ENCODE measurements around the gene CTNND2.

The CTNND2 gene

GRCh38 chr5:11904265-11904906, at the start of gene CTNND2:
Gene CTNND2, minus strand, starts transcription at chr5:11904446. Its CDS starts 593 bp downstream, at chr5:11903853.
- peak; percentile 63 for DNase-seq

- no peak for DNase-seq
Observed at GRCh38 chr5:11946317-11946716, 42.1 kb upstream of the CTNND2 start.

DNA sequence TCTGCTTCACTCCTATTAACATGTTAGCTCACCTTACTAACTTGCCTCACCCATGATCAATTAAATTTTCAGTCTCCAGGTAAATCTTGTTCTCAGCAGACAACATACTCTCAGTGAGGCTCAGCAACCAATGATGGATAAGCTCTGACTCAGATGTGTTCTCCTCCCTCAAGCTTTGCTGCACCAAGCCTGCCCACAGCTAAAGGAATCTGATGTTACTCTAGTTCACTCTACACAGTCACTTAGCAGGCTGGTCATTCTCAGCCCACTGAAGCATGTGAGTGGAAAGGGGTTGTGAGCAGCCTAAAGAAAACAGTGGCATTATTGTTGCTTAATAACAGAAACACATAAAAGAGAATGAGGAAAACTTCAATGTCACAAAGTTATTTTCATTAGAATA, 37.3 kb upstream of the CTNND2 start:
- DNase-seq = no peak

DNA sequence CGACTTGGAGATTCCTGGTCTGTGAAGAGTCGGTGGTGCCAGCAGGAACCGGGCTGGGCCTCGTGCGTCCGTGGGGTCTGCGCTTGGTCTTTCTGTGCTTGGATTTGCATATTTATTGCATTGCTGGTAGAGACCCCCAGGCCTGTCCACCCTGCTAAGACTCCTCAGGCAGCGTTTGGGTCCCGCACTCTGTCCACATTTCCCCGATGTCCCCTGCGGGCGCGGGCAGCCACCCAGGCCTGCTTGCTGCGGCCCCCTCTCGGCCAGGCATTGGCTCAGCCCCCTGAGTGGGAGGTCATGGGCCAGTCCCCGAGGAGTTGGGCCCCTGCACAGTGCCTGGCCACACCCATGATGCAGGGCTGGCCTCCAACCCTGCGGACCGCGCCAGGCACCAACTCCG, 27.4 kb upstream of the CTNND2 start:
- no peak for DNase-seq

GRCh38 chr5:11928909-11929308, 24.7 kb upstream of the CTNND2 start:
- DNase-seq = no peak

DNA sequence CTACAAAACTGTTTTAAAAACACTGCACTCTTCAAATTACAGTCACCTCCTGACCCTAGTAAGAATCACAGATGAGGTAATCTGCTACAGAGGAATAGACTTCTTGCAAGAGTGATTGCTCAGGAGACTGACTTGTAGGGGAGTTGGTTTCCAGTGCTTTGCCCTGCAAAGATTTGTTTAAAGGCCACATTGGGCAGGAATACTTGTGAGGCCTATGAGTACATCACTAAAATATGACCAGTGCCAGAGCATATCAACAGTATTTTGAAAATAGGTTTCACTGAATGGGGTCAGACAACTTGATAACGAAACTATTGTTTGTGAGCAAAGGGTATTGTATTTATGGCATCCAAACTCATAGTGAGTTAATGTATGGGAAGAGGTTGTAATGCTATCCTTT, 21.5 kb upstream of the CTNND2 start:
- no peak for DNase-seq

GRCh38 chr5:11922394-11922793, 18.1 kb upstream of the CTNND2 start:
- no peak for DNase-seq

DNA sequence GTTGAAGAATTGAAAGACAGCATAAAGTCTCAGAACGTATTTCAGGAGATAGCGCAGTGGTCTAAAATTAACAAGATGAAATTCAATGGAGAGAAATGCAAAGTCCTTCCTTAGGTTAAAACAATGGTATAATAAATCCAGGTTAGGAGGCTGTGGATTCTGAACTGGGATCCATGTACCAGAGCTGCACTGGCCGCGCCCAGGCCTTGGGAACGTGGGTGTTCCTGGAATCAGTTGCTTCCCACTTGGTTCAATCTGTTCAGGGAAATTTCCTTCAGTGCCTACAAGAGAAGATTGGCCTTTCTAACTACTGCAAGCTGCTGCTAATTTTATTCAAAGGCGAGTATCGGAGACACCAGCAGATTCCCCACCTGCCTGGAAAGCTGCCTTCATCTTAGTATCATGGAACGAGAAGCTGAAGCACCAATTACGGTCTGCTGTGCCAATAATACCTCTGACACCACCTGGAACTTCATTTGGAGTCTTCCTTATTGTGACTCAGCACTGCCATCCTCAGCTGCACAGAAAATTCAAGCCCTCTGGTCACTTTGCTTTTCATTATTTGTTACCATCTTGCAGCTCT, 14.3 kb upstream of the CTNND2 start:
- no peak for DNase-seq

DNA sequence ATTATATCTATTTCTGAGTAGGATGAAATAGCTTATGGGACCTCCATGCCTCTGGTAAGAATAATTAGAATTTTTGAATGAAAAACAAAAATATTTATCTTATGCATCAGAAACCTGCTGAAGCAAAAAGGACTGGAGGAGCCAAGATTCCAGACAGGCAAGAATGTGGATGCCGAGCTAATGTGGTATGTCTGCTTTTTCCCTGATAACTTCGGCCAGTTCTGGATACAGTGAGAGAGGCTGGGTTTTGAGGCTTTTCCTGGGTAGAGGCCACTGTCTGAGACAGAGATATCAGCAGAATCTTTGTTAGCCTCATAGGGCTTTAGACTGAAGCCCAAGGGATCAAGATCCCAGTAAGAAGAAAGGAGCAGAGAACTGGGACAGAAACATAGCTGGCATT, 5.2 kb upstream of the CTNND2 start:
- no peak for DNase-seq

- DNase-seq = no peak
Observed at GRCh38 chr5:11906497-11906896, 2.3 kb upstream of the CTNND2 start.

DNA sequence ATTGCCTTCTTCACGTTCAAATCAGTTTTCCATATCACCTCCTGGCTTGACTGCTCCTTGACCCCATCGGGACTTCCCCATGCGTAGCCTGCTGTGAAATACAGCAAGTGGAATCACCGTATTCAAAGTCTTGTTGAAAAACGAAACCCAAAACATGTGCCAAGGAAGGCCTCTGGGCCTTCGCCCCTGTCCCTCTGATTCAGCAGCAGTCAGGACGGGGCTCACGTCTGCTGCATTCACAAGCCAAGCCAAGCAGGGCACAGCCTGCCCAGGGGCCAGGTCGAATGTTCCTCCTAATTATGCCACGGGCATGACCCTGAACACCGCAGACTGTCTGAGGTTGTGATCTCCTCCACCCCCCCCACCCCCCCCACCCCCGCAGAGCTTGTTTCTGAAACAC, 960 bp upstream of the CTNND2 start:
- no peak for DNase-seq

DNA sequence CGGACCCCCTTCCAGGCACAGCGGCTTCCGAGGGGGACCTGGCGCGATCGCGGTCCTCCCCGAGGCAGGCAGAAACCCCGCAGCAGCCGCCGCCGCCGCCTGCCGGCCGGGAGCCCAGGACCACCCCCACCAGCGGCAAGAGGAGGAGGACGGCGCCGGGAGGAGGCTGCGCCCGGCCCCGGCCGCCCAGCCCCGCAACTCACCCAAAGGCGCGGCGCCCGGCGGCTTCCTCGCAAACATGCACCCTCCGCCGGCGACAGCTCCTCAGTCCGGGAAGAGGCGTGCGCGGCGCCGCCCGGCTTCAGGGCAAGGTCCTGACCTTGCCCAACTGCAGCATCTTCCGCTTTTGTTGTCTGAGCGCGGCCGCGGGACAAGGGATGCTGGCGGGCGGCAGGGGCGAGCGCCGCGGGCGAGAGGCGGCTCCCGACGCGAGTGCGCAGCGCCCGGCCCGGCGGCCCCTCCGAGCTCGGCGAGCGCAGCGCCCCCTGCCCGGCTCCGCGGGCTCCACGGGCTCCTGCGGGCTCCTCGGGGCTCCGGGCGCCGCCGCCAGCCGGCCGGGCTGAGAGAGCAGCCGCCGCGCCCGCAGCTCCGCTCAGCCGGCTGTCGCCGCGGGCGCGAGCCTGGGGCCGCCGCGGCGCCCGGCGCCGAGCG, 507 bp downstream of the CTNND2 start:
- no peak for DNase-seq

DNA sequence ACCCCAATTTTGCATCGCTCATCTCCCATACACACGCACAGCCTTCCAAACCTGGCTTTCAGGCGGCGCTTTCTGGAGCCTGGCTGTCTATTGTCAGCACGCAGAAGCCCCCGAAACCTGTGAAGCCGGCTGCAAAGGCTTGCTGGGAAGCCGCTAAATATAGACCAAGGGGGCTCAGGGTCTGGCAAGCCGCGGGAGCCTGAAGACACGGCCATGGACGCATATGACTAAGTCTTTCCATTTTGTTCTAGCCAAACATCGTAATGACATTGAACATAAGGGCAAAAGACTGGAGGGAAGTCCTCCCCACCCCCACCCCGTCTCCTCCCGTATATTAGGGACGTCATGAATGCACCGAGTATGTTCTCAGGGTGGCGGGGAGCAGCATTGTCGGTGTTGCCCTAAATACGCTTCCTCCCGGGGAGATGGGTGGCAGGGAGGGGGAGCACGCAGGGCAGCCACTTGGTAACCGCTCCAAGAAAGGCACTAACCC, 1.1 kb downstream of the CTNND2 start:
- peak; percentile 27 for DNase-seq

DNA sequence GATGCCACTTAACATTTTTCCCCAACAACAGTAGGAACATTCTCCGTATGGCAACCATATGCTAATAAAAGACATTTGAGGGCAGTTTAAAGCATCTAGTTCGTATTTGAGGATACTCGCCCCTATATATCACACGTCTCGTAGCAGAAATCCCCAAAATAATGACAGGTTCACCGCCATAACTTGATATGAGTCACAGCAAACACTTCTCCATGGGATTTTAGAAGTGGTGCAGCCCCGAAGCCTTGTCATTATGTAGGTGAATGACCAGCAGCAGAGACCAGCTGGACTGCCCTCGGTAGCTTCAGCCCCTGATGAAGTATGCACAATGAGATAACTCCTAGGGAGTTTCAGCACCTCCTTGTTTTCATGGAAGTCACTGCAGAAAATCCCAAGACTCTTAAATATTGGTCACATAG, 2.0 kb downstream of the CTNND2 start:
- no peak for DNase-seq

GRCh38 chr5:11898787-11899186, 5.5 kb downstream of the CTNND2 start:
- no peak for DNase-seq

- no peak for DNase-seq
Observed at GRCh38 chr5:11897781-11898180, 6.5 kb downstream of the CTNND2 start.

DNA sequence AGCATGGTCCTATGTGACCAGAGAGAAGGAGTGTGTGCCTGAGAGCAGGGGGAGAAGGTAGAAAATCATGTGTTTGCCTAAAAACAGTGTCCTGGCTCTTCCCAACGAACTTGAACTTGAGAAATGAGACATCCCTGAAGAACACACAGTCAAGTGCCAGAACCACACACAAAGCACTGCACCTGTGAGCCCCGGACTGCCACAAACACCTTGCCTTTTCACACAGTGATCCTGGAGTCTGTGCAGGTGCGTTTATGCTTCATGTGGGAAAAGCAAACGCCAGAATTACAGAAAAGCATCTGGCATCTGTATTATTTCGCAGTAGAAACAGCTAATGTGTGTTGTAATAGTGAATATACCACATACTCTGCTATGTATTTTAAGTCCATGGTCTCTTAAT, 9.3 kb downstream of the CTNND2 start:
- no peak for DNase-seq

DNA sequence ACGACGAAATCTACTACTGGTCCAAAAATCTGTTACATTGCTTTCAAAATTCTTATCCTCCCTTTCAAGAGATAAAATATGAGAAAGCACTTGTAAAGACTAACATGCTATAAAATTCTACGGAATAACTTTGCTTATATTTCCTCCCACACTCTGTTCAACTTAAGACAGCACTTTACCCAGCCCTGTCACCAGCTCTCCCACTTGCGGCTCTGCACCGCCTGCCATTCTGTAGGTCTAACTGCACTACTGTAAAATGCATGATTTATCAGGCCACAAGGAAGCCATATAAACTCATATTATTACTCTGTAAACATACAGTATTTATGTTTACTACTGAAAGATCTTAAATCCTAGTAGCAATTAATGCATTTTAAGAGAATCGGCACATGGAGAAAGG, 11.4 kb downstream of the CTNND2 start:
- DNase-seq = no peak

DNA sequence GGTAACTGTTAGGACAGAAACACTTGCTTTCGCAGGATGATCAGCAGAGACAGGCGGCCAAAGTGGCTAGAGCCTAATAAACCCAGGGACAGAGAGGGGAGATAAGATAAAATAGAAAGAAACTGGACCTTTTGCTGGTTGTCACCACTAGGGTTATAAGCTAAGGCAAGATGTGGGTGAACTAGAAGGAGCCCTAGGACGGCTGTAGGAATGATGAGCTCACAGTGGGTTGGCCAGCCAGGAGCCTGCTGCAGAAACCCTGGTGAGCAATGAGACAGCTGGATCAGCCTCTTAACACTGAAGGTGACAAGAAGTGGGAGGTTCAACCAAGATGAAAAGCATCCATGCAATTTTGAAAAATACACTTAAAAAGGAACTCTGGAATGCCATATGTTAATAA, 13.5 kb downstream of the CTNND2 start:
- no peak for DNase-seq

GRCh38 chr5:11888221-11888620, 16.0 kb downstream of the CTNND2 start:
- DNase-seq = no peak

- no peak for DNase-seq
Observed at GRCh38 chr5:11878814-11879213, 25.4 kb downstream of the CTNND2 start.

- DNase-seq = no peak
Observed at GRCh38 chr5:11873587-11873986, 30.7 kb downstream of the CTNND2 start.

GRCh38 chr5:11869203-11869602, 35.0 kb downstream of the CTNND2 start:
- DNase-seq = no peak

GRCh38 chr5:11863911-11864310, 40.3 kb downstream of the CTNND2 start:
- no peak for DNase-seq

Data from femur (tissue), 1 donor.